Measurements from ENCODE around the gene PCGF6.
"Not testable (repeated sequence)": the region's sequence is repeated elsewhere in the genome, so short reads cannot be mapped to it uniquely, and the experiment has no call there.

Gene PCGF6

GRCh38 chr10:103350517-103351260 is at the start of gene PCGF6:
TSS of gene PCGF6 (minus strand) at chr10:103351140. CDS start at chr10:103351066, 74 bp downstream.
- Mint-ChIP-seq H3K4me1 (peaks cover 8% of the 10 kb centered on the region), H3K9me3 (no peaks in the 10 kb centered on the region), H3K27me3 (no peaks in the 10 kb centered on the region), H3K4me3 (peak within 1 kb of the TSS; percentile 94), H3K36me3 (peaks cover 2% of the 10 kb centered on the region), H3K27ac (peak within 1 kb of the TSS; percentile 92)

- Mint-ChIP-seq H3K27me3 (no peaks in the 10 kb centered on the region), H3K9me3 (no peaks in the 10 kb centered on the region), H3K4me1 (peaks cover 65% of the 10 kb centered on the region), H3K4me3 (peak overlapping the region; percentile 100), H3K27ac (peak overlapping the region; percentile 97), H3K36me3 (peaks cover 33% of the 10 kb centered on the region)
Observed at GRCh38 chr10:103397191-103397825, 46.4 kb upstream of the PCGF6 start.

GRCh38 chr10:103396789-103397087 is 45.8 kb upstream of the PCGF6 start:
- peak overlapping the region; percentile 97 for H3K27ac Mint-ChIP-seq
- no peaks in the 10 kb centered on the region for H3K27me3 Mint-ChIP-seq
- H3K4me1 Mint-ChIP-seq = peaks cover 65% of the 10 kb centered on the region
- H3K9me3 Mint-ChIP-seq = no peaks in the 10 kb centered on the region
- H3K36me3 Mint-ChIP-seq = peaks cover 33% of the 10 kb centered on the region
- H3K4me3 Mint-ChIP-seq = peak overlapping the region; percentile 100

- Mint-ChIP-seq H3K27me3 (no peaks in the 10 kb centered on the region), H3K36me3 (peaks cover 33% of the 10 kb centered on the region), H3K9me3 (no peaks in the 10 kb centered on the region), H3K4me1 (peaks cover 65% of the 10 kb centered on the region), H3K27ac (peak within 1 kb of the TSS; percentile 97), H3K4me3 (peak within 1 kb of the TSS; percentile 100)
Observed at GRCh38 chr10:103396067-103396788, 45.3 kb upstream of the PCGF6 start, which contains the start of the genes ATP5MK and PDCD11. TSS of gene ATP5MK (minus strand) at chr10:103396475. CDS start at chr10:103392457, 4,018 bp downstream. TSS of gene PDCD11 (plus strand) at chr10:103396626. CDS start at chr10:103398427, 1,801 bp downstream.

- Mint-ChIP-seq H3K4me1 (peaks cover 65% of the 10 kb centered on the region), H3K27me3 (no peaks in the 10 kb centered on the region), H3K27ac (peak overlapping the region; percentile 88), H3K36me3 (peaks cover 31% of the 10 kb centered on the region), H3K4me3 (peak overlapping the region; percentile 100), H3K9me3 (no peaks in the 10 kb centered on the region)
Observed at GRCh38 chr10:103395754-103396066, 44.8 kb upstream of the PCGF6 start.

- peak overlapping the region; percentile 35 for H3K27ac Mint-ChIP-seq
- H3K36me3 Mint-ChIP-seq = peaks cover 25% of the 10 kb centered on the region
- peaks cover 57% of the 10 kb centered on the region for H3K4me1 Mint-ChIP-seq
Observed at GRCh38 chr10:103394180-103394579, 43.2 kb upstream of the PCGF6 start.

GRCh38 chr10:103382769-103383168 is 31.8 kb upstream of the PCGF6 start:
- no peaks in the 10 kb centered on the region for H3K4me1 Mint-ChIP-seq
- H3K27ac Mint-ChIP-seq = no peak overlapping the region
- no peaks in the 10 kb centered on the region for H3K9me3 Mint-ChIP-seq
- H3K4me3 Mint-ChIP-seq = no peak overlapping the region
- no peaks in the 10 kb centered on the region for H3K27me3 Mint-ChIP-seq
- peaks cover 2% of the 10 kb centered on the region for H3K36me3 Mint-ChIP-seq

More at GRCh38 chr10:103394180-103394579, 43.2 kb upstream of the PCGF6 start:
- Mint-ChIP-seq H3K4me3 (peak overlapping the region; percentile 78), H3K27me3 (no peaks in the 10 kb centered on the region), H3K9me3 (no peaks in the 10 kb centered on the region)

- peaks cover 36% of the 10 kb centered on the region for H3K4me1 Mint-ChIP-seq
- no peak overlapping the region for H3K4me3 Mint-ChIP-seq
- H3K27me3 Mint-ChIP-seq = no peaks in the 10 kb centered on the region
- H3K36me3 Mint-ChIP-seq = peaks cover 12% of the 10 kb centered on the region
- no peak overlapping the region for H3K27ac Mint-ChIP-seq
- no peaks in the 10 kb centered on the region for H3K9me3 Mint-ChIP-seq
Observed at GRCh38 chr10:103374263-103374662, 23.3 kb upstream of the PCGF6 start.

GRCh38 chr10:103373544-103373943 is 22.6 kb upstream of the PCGF6 start:
- Mint-ChIP-seq H3K36me3 (peaks cover 12% of the 10 kb centered on the region), H3K4me1 (peaks cover 38% of the 10 kb centered on the region), H3K9me3 (no peaks in the 10 kb centered on the region), H3K4me3 (peak overlapping the region; percentile 31), H3K27me3 (no peaks in the 10 kb centered on the region), H3K27ac (peak overlapping the region; percentile 57)

GRCh38 chr10:103367782-103368518 is 17.0 kb upstream of the PCGF6 start, which contains the start of gene TAF5:
TSS of gene TAF5 (plus strand) at chr10:103367976. CDS start at chr10:103367990, 14 bp downstream.
- H3K36me3 Mint-ChIP-seq = no peaks in the 10 kb centered on the region
- H3K9me3 Mint-ChIP-seq = no peaks in the 10 kb centered on the region
- peak within 1 kb of the TSS; percentile 89 for H3K27ac Mint-ChIP-seq
- H3K4me3 Mint-ChIP-seq = peak within 1 kb of the TSS; percentile 91
- no peaks in the 10 kb centered on the region for H3K27me3 Mint-ChIP-seq
- H3K4me1 Mint-ChIP-seq = peaks cover 25% of the 10 kb centered on the region

GRCh38 chr10:103367379-103367781 is 16.4 kb upstream of the PCGF6 start:
- Mint-ChIP-seq H3K27ac (peak overlapping the region; percentile 89), H3K4me3 (peak overlapping the region; percentile 91), H3K4me1 (peaks cover 25% of the 10 kb centered on the region), H3K27me3 (no peaks in the 10 kb centered on the region), H3K36me3 (no peaks in the 10 kb centered on the region), H3K9me3 (no peaks in the 10 kb centered on the region)

GRCh38 chr10:103360791-103361190 is 9.9 kb upstream of the PCGF6 start:
- H3K9me3 Mint-ChIP-seq, H3K27me3 Mint-ChIP-seq, H3K4me1 Mint-ChIP-seq, H3K27ac Mint-ChIP-seq, H3K36me3 Mint-ChIP-seq, H3K4me3 Mint-ChIP-seq: not testable (repeated sequence)

GRCh38 chr10:103359493-103359892 is 8.6 kb upstream of the PCGF6 start:
- not testable (repeated sequence) for H3K9me3 Mint-ChIP-seq, H3K4me1 Mint-ChIP-seq, H3K27ac Mint-ChIP-seq, H3K36me3 Mint-ChIP-seq, H3K27me3 Mint-ChIP-seq, H3K4me3 Mint-ChIP-seq

GRCh38 chr10:103355906-103356599 is 5.1 kb upstream of the PCGF6 start:
- Mint-ChIP-seq H3K4me1 (peaks cover 4% of the 10 kb centered on the region), H3K27ac (no peak overlapping the region), H3K36me3 (no peaks in the 10 kb centered on the region), H3K4me3 (no peak overlapping the region), H3K27me3 (no peaks in the 10 kb centered on the region), H3K9me3 (no peaks in the 10 kb centered on the region)

- not testable (repeated sequence) for H3K9me3 Mint-ChIP-seq, H3K27ac Mint-ChIP-seq, H3K36me3 Mint-ChIP-seq, H3K27me3 Mint-ChIP-seq, H3K4me3 Mint-ChIP-seq, H3K4me1 Mint-ChIP-seq
Observed at GRCh38 chr10:103354567-103354966, 3.6 kb upstream of the PCGF6 start.
